ENCODE measurements around the gene GLP1R. TPM values are rescaled to one million over a fixed set of nuclear protein-coding genes. Genes with fewer than 3 reads are reported as not detected.

The GLP1R gene
- total and polyA plus RNA-seq, 2 donors (not counting 1 experiment from before 2014, with no cell fraction given): not detected

GRCh38 chr6:39086294-39086693 lies 37.7 kb downstream of the GLP1R start:
- Histone ChIP-seq H3K27ac (ENCODE audit: insufficient read depth, low read length) (no peak overlapping the region), H3K4me1 (ENCODE audit: control insufficient read depth, extremely low read depth, insufficient read depth, low read length) (no peaks in the 10 kb centered on the region), H3K4me2 (ENCODE audit: extremely low read depth, insufficient read depth, low read length) (no peak overlapping the region), H3K36me3 (ENCODE audit: control insufficient read depth, insufficient read depth, low read length) (no peaks in the 10 kb centered on the region), H3K27me3 (ENCODE audit: control insufficient read depth, insufficient read depth, low read length) (peaks cover 5% of the 10 kb centered on the region), H3K79me2 (ENCODE audit: control insufficient read depth, insufficient read depth, low read length) (no peaks in the 10 kb centered on the region), H3K9me3 (ENCODE audit: control insufficient read depth, insufficient read depth, low read depth, low read length) (no peaks in the 10 kb centered on the region), H3K4me3 (replicated peaks in 1 of 4; ENCODE audit: control extremely low read depth in 1 of 4, insufficient read depth in 1 of 4, low read depth in 3 of 4, low read length in 4 of 4) (no peak overlapping the region), H2AFZ (ENCODE audit: low read length) (no peak overlapping the region), H3K9ac (ENCODE audit: insufficient read depth, low read length) (no peak overlapping the region), H4K20me1 (ENCODE audit: control insufficient read depth, extremely low read depth, insufficient read depth, low read length) (no peaks in the 10 kb centered on the region)
- TF ChIP-seq, protein P1, sequence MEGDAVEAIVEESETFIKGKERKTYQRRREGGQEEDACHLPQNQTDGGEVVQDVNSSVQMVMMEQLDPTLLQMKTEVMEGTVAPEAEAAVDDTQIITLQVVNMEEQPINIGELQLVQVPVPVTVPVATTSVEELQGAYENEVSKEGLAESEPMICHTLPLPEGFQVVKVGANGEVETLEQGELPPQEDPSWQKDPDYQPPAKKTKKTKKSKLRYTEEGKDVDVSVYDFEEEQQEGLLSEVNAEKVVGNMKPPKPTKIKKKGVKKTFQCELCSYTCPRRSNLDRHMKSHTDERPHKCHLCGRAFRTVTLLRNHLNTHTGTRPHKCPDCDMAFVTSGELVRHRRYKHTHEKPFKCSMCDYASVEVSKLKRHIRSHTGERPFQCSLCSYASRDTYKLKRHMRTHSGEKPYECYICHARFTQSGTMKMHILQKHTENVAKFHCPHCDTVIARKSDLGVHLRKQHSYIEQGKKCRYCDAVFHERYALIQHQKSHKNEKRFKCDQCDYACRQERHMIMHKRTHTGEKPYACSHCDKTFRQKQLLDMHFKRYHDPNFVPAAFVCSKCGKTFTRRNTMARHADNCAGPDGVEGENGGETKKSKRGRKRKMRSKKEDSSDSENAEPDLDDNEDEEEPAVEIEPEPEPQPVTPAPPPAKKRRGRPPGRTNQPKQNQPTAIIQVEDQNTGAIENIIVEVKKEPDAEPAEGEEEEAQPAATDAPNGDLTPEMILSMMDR (conservative IDR thresholded peaks at IDR 0.05 in 1 of 2, IDR thresholded peaks at IDR 0.05 in 1 of 2; ENCODE audit: low read depth in 1 of 2, low read length in 2 of 2): no peak
- TF ChIP-seq EZH2 (IDR thresholded peaks at IDR 0.05; ENCODE audit: low read length, missing control alignments): no peak
- no peak for DNase-seq (ENCODE audit: low read depth in 2 of 2)

GRCh38 chr6:39086711-39087110 lies 38.1 kb downstream of the GLP1R start:
- no peaks in the 10 kb centered on the region for H4K20me1 ChIP-seq (ENCODE audit: control insufficient read depth, extremely low read depth, insufficient read depth, low read length)
- peaks cover 5% of the 10 kb centered on the region for H3K27me3 ChIP-seq (ENCODE audit: control insufficient read depth, insufficient read depth, low read length)
- H3K4me3 ChIP-seq (replicated peaks in 1 of 4; ENCODE audit: control extremely low read depth in 1 of 4, insufficient read depth in 1 of 4, low read depth in 3 of 4, low read length in 4 of 4): no peak overlapping the region
- H3K27ac ChIP-seq (ENCODE audit: insufficient read depth, low read length): no peak overlapping the region
- TF ChIP-seq, protein P1 (conservative IDR thresholded peaks at IDR 0.05 in 1 of 2, IDR thresholded peaks at IDR 0.05 in 1 of 2; ENCODE audit: low read depth in 1 of 2, low read length in 2 of 2): no peak
- no peak for TF ChIP-seq EZH2 (IDR thresholded peaks at IDR 0.05; ENCODE audit: low read length, missing control alignments)
- H3K9ac ChIP-seq (ENCODE audit: insufficient read depth, low read length): no peak overlapping the region
- no peaks in the 10 kb centered on the region for H3K79me2 ChIP-seq (ENCODE audit: control insufficient read depth, insufficient read depth, low read length)
- no peak for DNase-seq (ENCODE audit: low read depth in 2 of 2)
- H3K4me2 ChIP-seq (ENCODE audit: extremely low read depth, insufficient read depth, low read length): no peak overlapping the region
- no peaks in the 10 kb centered on the region for H3K9me3 ChIP-seq (ENCODE audit: control insufficient read depth, insufficient read depth, low read depth, low read length)
- no peak overlapping the region for H2AFZ ChIP-seq (ENCODE audit: low read length)
- no peaks in the 10 kb centered on the region for H3K4me1 ChIP-seq (ENCODE audit: control insufficient read depth, extremely low read depth, insufficient read depth, low read length)
- no peaks in the 10 kb centered on the region for H3K36me3 ChIP-seq (ENCODE audit: control insufficient read depth, insufficient read depth, low read length)

DNA sequence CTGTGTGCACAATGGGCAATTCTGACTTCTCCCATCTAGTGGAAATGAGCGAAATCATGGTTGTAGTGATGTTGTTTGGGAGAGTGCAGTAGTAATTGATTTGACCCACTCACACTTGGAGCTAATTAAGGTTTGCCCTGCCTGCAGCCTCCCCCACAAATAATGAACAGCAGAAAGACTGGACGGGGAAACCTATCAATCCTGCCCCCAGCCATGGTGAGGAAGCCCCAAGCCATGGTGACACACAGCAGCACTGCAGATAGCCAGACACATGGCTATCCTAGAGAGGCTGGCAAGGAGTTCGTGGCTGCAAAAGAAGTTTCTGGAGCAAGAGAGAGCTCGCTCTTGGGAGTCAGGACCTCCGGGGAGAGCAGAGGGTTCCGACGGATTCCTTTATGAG lies 38.6 kb downstream of the GLP1R start:
- no peak overlapping the region for H2AFZ ChIP-seq (ENCODE audit: low read length)
- peaks cover 5% of the 10 kb centered on the region for H3K27me3 ChIP-seq (ENCODE audit: control insufficient read depth, insufficient read depth, low read length)
- H3K4me3 ChIP-seq (replicated peaks in 1 of 4; ENCODE audit: control extremely low read depth in 1 of 4, insufficient read depth in 1 of 4, low read depth in 3 of 4, low read length in 4 of 4): no peak overlapping the region
- no peak overlapping the region for H3K9ac ChIP-seq (ENCODE audit: insufficient read depth, low read length)
- no peak for TF ChIP-seq EZH2 (IDR thresholded peaks at IDR 0.05; ENCODE audit: low read length, missing control alignments)
- TF ChIP-seq, protein P1 (conservative IDR thresholded peaks at IDR 0.05 in 1 of 2, IDR thresholded peaks at IDR 0.05 in 1 of 2; ENCODE audit: low read depth in 1 of 2, low read length in 2 of 2): no peak
- H3K4me2 ChIP-seq (ENCODE audit: extremely low read depth, insufficient read depth, low read length): no peak overlapping the region
- H4K20me1 ChIP-seq (ENCODE audit: control insufficient read depth, extremely low read depth, insufficient read depth, low read length): no peaks in the 10 kb centered on the region
- H3K79me2 ChIP-seq (ENCODE audit: control insufficient read depth, insufficient read depth, low read length): no peaks in the 10 kb centered on the region
- H3K9me3 ChIP-seq (ENCODE audit: control insufficient read depth, insufficient read depth, low read depth, low read length): no peaks in the 10 kb centered on the region
- H3K4me1 ChIP-seq (ENCODE audit: control insufficient read depth, extremely low read depth, insufficient read depth, low read length): no peaks in the 10 kb centered on the region
- no peaks in the 10 kb centered on the region for H3K36me3 ChIP-seq (ENCODE audit: control insufficient read depth, insufficient read depth, low read length)
- H3K27ac ChIP-seq (ENCODE audit: insufficient read depth, low read length): no peak overlapping the region
- no peak for DNase-seq (ENCODE audit: low read depth in 2 of 2)

Measured in fibroblast of lung (primary cell).